Neural cell (in vitro differentiated cells): ENCODE measurements around the gene SESN1. TPM values are rescaled to one million over a fixed set of nuclear protein-coding genes. Genes with fewer than 3 reads are reported as not detected.

Source experiments
- H2AFZ ChIP-seq: fragments of 200-600, 300-800 bp; sonication (generic), shearing (Covaris generic); 2 replicates; pipeline ENCODE4 v1.6.0; 2014; ENCODE audit warnings: low read depth, mild to moderate bottlenecking, antibody characterized with exemption, low read length, moderate library complexity
- H3F3A ChIP-seq: fragments of 200-600 bp; shearing (Covaris generic); 2 replicates; pipeline ENCODE4 v1.6.1; 2016; ENCODE audit warnings: mild to moderate bottlenecking, moderate library complexity, mixed read lengths, antibody characterized with exemption, low read length; ENCODE audit not compliant: insufficient read depth, poor library complexity, severe bottlenecking
- H3K27ac ChIP-seq: fragments of 200-600, 300-800 bp; sonication (generic), shearing (Covaris generic); 2 replicates; pipeline ENCODE4 v1.5.1; 2014; ENCODE audit warnings: mild to moderate bottlenecking, low read length, moderate library complexity
- H3K27me3 ChIP-seq: fragments of 300-800, 200-600 bp; sonication (generic), shearing (Covaris generic); 2 replicates; pipeline ENCODE4 v1.6.0; 2014; ENCODE audit warnings: mild to moderate bottlenecking, low read depth, low read length, moderate library complexity; ENCODE audit not compliant: insufficient read depth
- H3K36me3 ChIP-seq: fragments of 300-800, 200-600 bp; sonication (generic), shearing (Covaris generic); 2 replicates; pipeline ENCODE4 v1.5.1; 2014; ENCODE audit warnings: mild to moderate bottlenecking, antibody characterized with exemption, low read length, moderate library complexity; ENCODE audit not compliant: insufficient read depth
- H3K4me2 ChIP-seq: fragments of 300-800, 200-600 bp; sonication (generic), shearing (Covaris generic); 2 replicates; pipeline ENCODE4 v1.6.0; 2014; ENCODE audit warnings: mild to moderate bottlenecking, low read length
- H3K4me3 ChIP-seq: fragments of 300-800, 200-600 bp; sonication (generic), shearing (Covaris generic); 2 replicates; pipeline ENCODE4 v1.5.1; 2014; ENCODE audit warnings: mild to moderate bottlenecking, low read length, moderate library complexity
- H3K79me2 ChIP-seq: fragments of 200-600 bp; shearing (Covaris generic); replicated peaks from 2 replicates; pipeline ENCODE4 v1.6.0; 2014; ENCODE audit warnings: mild to moderate bottlenecking, low read length, moderate library complexity; ENCODE audit not compliant: insufficient read depth
- H3K9ac ChIP-seq: fragments of 300-800, 200-600 bp; sonication (generic), shearing (Covaris generic); 2 replicates; pipeline ENCODE4 v1.6.1; 2016; ENCODE audit warnings: mild to moderate bottlenecking, low read length, mixed read lengths
- H3K9me2 ChIP-seq: fragments of 200-600 bp; shearing (Covaris generic); 2 replicates; pipeline ENCODE4 v1.6.1; 2016; ENCODE audit warnings: mild to moderate bottlenecking, low read length, mixed read lengths; ENCODE audit not compliant: insufficient read depth
- H3K9me3 ChIP-seq: fragments of 200-600, 300-800 bp; sonication (generic), shearing (Covaris generic); 2 replicates; pipeline ENCODE4 v1.6.1; 2016; ENCODE audit warnings: mild to moderate bottlenecking, mixed run types, low read length, moderate library complexity, mixed read lengths
- H4K20me1 ChIP-seq: fragments of 200-600 bp; shearing (Covaris generic); 2 replicates; pipeline ENCODE4 v1.6.1; 2016; ENCODE audit warnings: mild to moderate bottlenecking, mixed run types; ENCODE audit not compliant: insufficient read depth
- CTCF ChIP-seq: fragments of 450-650 bp; IDR thresholded peaks from 2 replicates; pipeline ENCODE4 v1.5.1; 2014; ENCODE audit warnings: antibody characterized with exemption, mild to moderate bottlenecking, moderate library complexity; ENCODE audit not compliant: poor library complexity, severe bottlenecking
- EP300 ChIP-seq: fragments of 450-650 bp; conservative IDR thresholded peaks from 2 replicates; pipeline ENCODE4 v1.6.1; 2014; ENCODE audit warnings: antibody characterized with exemption, mild to moderate bottlenecking, moderate library complexity; ENCODE audit not compliant: poor library complexity, severe bottlenecking
- EZH2 ChIP-seq: fragments of 200-600, 300-800 bp; shearing (Covaris generic), sonication (generic); IDR thresholded peaks from 2 replicates; pipeline ENCODE4 v1.6.1; 2014; ENCODE audit warnings: antibody characterized with exemption, low read length, borderline replicate concordance, mild to moderate bottlenecking; ENCODE audit not compliant: insufficient read depth, poor library complexity, severe bottlenecking
- MXI1 ChIP-seq: fragments of 450-650 bp; conservative IDR thresholded peaks from 2 replicates; pipeline ENCODE4 v1.6.1; 2014; ENCODE audit warnings: antibody characterized with exemption, mild to moderate bottlenecking; ENCODE audit not compliant: poor library complexity, severe bottlenecking
- POLR2AphosphoS5 ChIP-seq: IDR thresholded peaks from 2 replicates; pipeline ENCODE4 v1.6.1; 2012
- RAD21 ChIP-seq: fragments of 450-650 bp; conservative IDR thresholded peaks from 2 replicates; pipeline ENCODE4 v1.6.1; 2014; ENCODE audit warnings: antibody characterized with exemption, mild to moderate bottlenecking, moderate library complexity
- REST ChIP-seq: IDR thresholded peaks from 2 replicates; pipeline ENCODE4 v1.6.1; 2012; ENCODE audit warnings: borderline replicate concordance
- SMC3 ChIP-seq: fragments of 450-650 bp; conservative IDR thresholded peaks from 2 replicates; pipeline ENCODE4 v1.6.1; 2014; ENCODE audit warnings: antibody characterized with exemption, mild to moderate bottlenecking, moderate library complexity; ENCODE audit not compliant: poor library complexity
- TAF1 ChIP-seq: IDR thresholded peaks from 2 replicates; pipeline ENCODE4 v1.6.1; 2012; ENCODE audit warnings: low read depth
- polyA plus RNA-seq: library from polyadenylated mRNA; depleted of rRNA; stranded (reverse); fragments of >200 nt; gene quantifications from 2 replicates; pipeline ENCODE4 v1.2.3, GENCODE V29; 2014

SESN1 gene
- polyA plus RNA-seq, 1 donor from 2014 or later: 46.4 TPM

GRCh38 chr6:109055771-109056235 is 38.8 kb downstream of the SESN1 start:
- Histone ChIP-seq H3K36me3 (no peaks in the 10 kb centered on the region), H3K4me2 (no peak overlapping the region), H3K27me3 (no peaks in the 10 kb centered on the region), H3K9me2 (no peaks in the 10 kb centered on the region), H3K4me3 (no peak overlapping the region), H3K9me3 (no peaks in the 10 kb centered on the region), H3K27ac (no peak overlapping the region), H3K9ac (no peak overlapping the region), H2AFZ (no peak overlapping the region), H4K20me1 (no peaks in the 10 kb centered on the region), H3F3A (no peaks in the 10 kb centered on the region), H3K79me2 (no peaks in the 10 kb centered on the region)
- TF ChIP-seq MXI1 (no peak), CTCF (no peak), RAD21 (no peak), TAF1 (no peak), REST (no peak), EP300 (no peak)

- no peak overlapping the region for H3K9ac ChIP-seq
- H3K27me3 ChIP-seq: no peaks in the 10 kb centered on the region
- H3K36me3 ChIP-seq: no peaks in the 10 kb centered on the region
- no peak overlapping the region for H3K4me3 ChIP-seq
- no peak overlapping the region for H3K4me2 ChIP-seq
- no peak overlapping the region for H2AFZ ChIP-seq
- H3K27ac ChIP-seq: no peak overlapping the region
- H3K79me2 ChIP-seq: no peaks in the 10 kb centered on the region
- no peaks in the 10 kb centered on the region for H3K9me3 ChIP-seq
- no peaks in the 10 kb centered on the region for H4K20me1 ChIP-seq
- no peaks in the 10 kb centered on the region for H3F3A ChIP-seq
- H3K9me2 ChIP-seq: no peaks in the 10 kb centered on the region
- no peak for TF ChIP-seq REST
- no peak for TF ChIP-seq EP300
- no peak for TF ChIP-seq MXI1
- no peak for TF ChIP-seq RAD21
- TF ChIP-seq SMC3: no peak
- TF ChIP-seq POLR2AphosphoS5: no peak
- no peak for TF ChIP-seq EZH2
- TF ChIP-seq CTCF: no peak
- TF ChIP-seq TAF1: no peak
Measured at GRCh38 chr6:109053336-109053735, 41.3 kb downstream of the SESN1 start.
